AG04450 (cell line): ENCODE measurements around the gene TSPYL2. TPM values are rescaled to one million over a fixed set of nuclear protein-coding genes. Genes with fewer than 3 reads are reported as not detected.

Source experiments
- CTCF ChIA-PET: fragments of 300-600, 350-600 bp; formaldehyde crosslinking; extraction: SDS; loops from one replicate; lab custom pipeline; 2022; ENCODE audit warnings: antibody characterized with exemption, inconsistent platforms; lab: Charles Lee
- POLR2A ChIA-PET: fragments of 350-600 bp; formaldehyde crosslinking; extraction: SDS; loops from one replicate; lab custom pipeline; 2021; ENCODE audit warnings: antibody characterized with exemption, inconsistent platforms; lab: Yijun Ruan, JAX
- DNase-seq: peaks from one replicate; pipeline ENCODE4 v3.0.0-alpha.2; 2011; ENCODE audit warnings: low read depth, low spot score
- H3K27ac ChIP-seq: one replicate; pipeline ENCODE4 v1.5.1; 2012; ENCODE audit warnings: low read depth, low read length, control low read depth
- H3K27me3 ChIP-seq: one replicate; pipeline ENCODE4 v1.6.0; 2012; ENCODE audit warnings: low read length; ENCODE audit not compliant: control insufficient read depth, insufficient read depth
- H3K4me3 ChIP-seq: 2 replicates; pipeline ENCODE4 v1.5.1; 2011; ENCODE audit warnings: mild to moderate bottlenecking, low read depth, low read length, control low read depth
- H3K9me3 ChIP-seq: 2 replicates; pipeline ENCODE4 v1.5.1; 2012; ENCODE audit warnings: low read length; ENCODE audit not compliant: control insufficient read depth, insufficient read depth
- polyA plus RNA-seq: library from polyadenylated mRNA; depleted of rRNA; stranded (reverse); fragments of >200 nt; gene quantifications from 2 replicates; pipeline ENCODE4 v1.2.3, GENCODE V29; 2011
- TF ChIP-seq, protein P1 (sequence below): IDR thresholded peaks from 2 replicates; pipeline ENCODE4 v1.5.1; 2011; ENCODE audit warnings: low read depth, low read length, control low read depth, inconsistent platforms

The TSPYL2 gene
- polyA plus RNA-seq, 1 experiment: 39.3 TPM

DNA sequence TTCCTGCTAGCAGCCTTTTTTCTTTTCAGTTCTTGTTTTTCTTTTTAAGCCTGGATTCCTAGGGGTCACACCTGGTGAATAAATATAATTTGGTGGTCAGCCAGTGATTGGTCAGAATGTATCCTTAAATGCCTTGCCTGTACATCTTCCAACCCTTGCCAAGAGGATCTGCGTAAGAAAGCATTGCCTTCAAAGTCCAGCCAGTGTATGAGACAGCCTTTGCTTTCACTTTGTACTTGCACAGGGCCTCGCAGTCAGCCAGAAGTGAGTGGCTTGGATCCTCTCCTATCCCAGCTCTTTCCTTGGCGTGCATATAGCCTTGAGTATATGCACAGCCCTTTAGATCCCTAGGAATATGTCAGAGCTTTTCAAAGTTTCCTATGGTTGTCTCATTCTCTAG is 33.9 kb downstream of the TSPYL2 start:
- no peaks in the 10 kb centered on the region for H3K27me3 ChIP-seq
- ChIA-PET CTCF (no interaction called here), POLR2A (no interaction called here)
- H3K9me3 ChIP-seq: no peaks in the 10 kb centered on the region
- H3K27ac ChIP-seq: no peak overlapping the region
- DNase-seq: no peak
- H3K4me3 ChIP-seq: no peak overlapping the region
- TF ChIP-seq, protein P1, sequence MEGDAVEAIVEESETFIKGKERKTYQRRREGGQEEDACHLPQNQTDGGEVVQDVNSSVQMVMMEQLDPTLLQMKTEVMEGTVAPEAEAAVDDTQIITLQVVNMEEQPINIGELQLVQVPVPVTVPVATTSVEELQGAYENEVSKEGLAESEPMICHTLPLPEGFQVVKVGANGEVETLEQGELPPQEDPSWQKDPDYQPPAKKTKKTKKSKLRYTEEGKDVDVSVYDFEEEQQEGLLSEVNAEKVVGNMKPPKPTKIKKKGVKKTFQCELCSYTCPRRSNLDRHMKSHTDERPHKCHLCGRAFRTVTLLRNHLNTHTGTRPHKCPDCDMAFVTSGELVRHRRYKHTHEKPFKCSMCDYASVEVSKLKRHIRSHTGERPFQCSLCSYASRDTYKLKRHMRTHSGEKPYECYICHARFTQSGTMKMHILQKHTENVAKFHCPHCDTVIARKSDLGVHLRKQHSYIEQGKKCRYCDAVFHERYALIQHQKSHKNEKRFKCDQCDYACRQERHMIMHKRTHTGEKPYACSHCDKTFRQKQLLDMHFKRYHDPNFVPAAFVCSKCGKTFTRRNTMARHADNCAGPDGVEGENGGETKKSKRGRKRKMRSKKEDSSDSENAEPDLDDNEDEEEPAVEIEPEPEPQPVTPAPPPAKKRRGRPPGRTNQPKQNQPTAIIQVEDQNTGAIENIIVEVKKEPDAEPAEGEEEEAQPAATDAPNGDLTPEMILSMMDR: no peak

DNA sequence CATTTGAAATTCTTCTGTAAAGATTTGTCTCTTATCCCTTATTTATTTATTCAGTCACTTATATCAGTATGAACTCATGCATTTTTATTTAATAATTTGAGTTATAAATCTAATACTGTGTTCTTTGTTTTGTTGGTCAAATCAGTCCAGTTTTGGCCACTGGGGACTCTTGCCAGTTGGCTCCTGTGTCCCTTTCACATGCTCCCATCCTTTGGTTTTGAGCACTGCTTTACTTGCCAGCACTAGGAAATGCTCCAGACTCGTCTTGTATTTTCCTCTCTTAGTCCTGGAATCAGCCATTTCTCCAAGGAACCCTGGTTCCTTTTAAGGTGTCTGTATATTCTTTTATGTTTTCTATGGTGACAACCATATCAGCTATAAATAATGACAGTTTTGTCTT is 39.8 kb downstream of the TSPYL2 start:
- Histone ChIP-seq H3K4me3 (no peak overlapping the region), H3K9me3 (no peaks in the 10 kb centered on the region), H3K27ac (no peak overlapping the region), H3K27me3 (no peaks in the 10 kb centered on the region)
- TF ChIP-seq, protein P1: no peak
- CTCF ChIA-PET: no interaction called here
- DNase-seq: no peak
- POLR2A ChIA-PET: no interaction called here

DNA sequence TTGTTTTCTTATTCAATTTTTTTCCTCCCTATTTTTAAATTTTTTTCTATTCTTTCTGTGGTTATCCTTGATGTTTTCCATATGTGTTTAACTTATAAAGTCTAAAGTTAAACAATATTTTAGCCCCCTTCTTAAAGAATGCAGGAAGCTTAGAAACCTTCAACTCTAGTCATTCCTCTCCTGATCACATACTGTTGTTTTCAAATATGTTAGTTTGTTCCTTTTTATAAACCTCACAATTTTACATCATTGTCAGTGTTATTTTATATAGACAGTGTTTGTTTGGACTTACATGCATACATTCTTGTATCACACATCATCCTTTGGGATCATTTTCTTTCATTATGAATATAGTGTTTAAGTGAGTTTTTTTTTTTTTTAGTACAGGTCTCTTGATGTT is 43.3 kb downstream of the TSPYL2 start:
- ChIA-PET CTCF (no interaction called here), POLR2A (no interaction called here)
- TF ChIP-seq, protein P1: no peak
- no peak overlapping the region for H3K4me3 ChIP-seq
- no peak for DNase-seq
- no peaks in the 10 kb centered on the region for H3K9me3 ChIP-seq
- no peak overlapping the region for H3K27ac ChIP-seq
- H3K27me3 ChIP-seq: no peaks in the 10 kb centered on the region

DNA sequence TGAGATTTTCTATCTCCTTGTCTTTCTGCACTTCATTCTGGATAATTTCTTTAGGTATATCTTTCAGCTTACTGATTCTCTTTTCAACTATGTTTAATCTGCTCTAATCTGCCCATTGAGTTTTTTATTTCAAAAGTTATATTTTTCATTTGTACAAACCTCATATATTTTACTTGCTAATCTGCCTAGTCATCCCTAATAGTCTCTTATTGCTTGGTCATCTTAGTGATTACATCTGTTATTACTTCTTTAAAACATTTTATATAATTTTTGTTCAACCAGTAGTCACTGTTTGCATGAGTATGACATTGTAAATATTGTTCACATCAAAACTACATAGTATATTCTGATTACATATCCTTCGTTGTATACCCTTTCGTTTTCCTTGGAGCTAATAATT is 44.2 kb downstream of the TSPYL2 start:
- Histone ChIP-seq H3K9me3 (no peaks in the 10 kb centered on the region), H3K27me3 (no peaks in the 10 kb centered on the region), H3K27ac (no peak overlapping the region), H3K4me3 (no peak overlapping the region)
- ChIA-PET POLR2A (no interaction called here), CTCF (no interaction called here)
- DNase-seq: no peak
- TF ChIP-seq, protein P1: no peak

DNA sequence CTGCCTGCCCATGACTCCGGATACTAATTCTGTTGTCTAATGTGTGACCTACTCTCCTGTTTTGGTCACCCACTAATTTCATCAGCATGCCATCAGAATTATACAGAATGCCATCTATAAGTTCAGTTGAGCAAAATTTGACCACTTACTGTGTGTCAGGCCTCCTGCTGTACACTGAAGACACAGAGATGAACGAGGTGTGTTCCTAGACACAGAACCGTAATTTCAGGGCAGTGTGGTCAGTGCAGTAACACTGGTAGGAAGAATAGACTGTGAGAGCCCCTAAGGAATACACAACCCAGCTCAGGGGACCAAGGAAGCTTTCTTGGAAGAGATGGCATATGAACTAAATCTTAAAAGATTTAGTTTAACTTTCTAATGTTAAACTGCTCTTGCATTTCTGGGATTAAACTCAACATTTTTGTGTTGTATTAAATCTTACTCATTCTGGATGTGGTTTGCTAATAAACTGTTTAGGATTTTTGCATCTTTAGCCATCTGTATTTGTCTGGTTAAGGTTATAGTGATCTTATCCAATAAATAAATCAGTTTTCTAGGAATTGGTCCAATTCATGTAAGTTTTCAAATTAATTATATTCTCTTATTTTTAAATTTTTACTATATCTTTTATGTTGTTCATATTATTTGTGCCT is 46.1 kb downstream of the TSPYL2 start:
- CTCF ChIA-PET: no interaction called here
- DNase-seq: no peak
- Histone ChIP-seq H3K4me3 (no peak overlapping the region), H3K27me3 (no peaks in the 10 kb centered on the region), H3K9me3 (no peaks in the 10 kb centered on the region), H3K27ac (peak overlapping the region; percentile 52)
- TF ChIP-seq, protein P1: no peak
- POLR2A ChIA-PET: no interaction called here
